ENCODE results near the gene LAMC1.

The LAMC1 gene
- 26.9 to 93.8 (median 39.5) reads per million in 17 experiments for total RNA-seq

DNA sequence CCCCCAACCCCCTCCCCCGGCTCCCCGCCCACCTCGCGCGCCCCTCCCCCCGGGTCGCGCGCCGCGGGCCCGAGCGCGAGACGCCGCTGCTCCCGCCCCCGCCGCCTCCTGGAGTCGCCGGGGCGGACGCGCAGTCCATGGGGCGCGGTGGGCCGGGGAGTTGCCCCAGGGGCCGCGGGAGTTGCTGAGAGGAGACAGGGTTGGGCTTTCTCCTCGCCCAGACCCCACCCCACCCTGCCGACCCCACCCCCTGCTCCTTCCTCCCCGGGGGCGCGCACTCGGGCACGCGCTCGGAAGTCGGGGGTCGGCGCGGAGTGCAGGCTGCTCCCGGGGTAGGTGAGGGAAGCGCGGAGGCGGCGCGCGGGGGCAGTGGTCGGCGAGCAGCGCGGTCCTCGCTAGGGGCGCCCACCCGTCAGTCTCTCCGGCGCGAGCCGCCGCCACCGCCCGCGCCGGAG lies at the start of gene LAMC1:
LAMC1 (plus strand) TSS at position 275 of the 455 bp plus-strand sequence. CDS start 297 bp downstream, outside the sequence.
- DNase-seq = peak; percentile 41 to 82 (median 52)

DNA sequence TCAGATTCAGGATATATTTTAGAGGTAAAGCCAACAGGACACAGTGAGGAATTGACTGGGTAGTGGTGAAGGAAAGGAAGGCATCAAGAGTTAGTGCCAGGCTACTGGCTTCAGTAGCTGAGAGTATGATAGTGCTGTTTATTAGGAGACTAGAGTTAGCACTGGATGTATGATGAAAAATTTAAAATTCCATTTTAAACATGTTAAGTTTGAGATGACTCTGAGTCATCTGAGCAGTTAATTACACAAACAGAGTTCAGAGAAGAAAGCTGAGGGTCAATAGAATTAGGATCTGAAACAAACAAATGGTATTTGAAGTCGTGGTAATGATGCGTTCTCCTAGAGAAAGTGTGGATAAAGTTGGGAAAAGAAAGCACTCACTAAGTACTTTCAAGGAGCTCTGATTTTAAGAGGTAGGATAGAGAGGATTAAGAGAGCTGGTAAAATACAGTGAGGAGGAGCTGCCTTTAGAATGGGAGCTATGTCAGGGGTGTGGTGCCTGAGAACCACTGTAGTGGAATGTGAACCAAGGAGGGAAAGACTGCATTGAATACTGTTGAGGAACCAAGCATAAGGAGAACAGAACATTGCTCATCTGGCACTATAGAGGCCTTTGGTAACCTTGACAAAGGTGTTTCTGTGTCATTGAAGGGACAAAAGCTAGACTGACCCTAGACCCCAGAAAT lies 48.6 kb upstream of the LAMC1 start:
- no peak for DNase-seq

DNA sequence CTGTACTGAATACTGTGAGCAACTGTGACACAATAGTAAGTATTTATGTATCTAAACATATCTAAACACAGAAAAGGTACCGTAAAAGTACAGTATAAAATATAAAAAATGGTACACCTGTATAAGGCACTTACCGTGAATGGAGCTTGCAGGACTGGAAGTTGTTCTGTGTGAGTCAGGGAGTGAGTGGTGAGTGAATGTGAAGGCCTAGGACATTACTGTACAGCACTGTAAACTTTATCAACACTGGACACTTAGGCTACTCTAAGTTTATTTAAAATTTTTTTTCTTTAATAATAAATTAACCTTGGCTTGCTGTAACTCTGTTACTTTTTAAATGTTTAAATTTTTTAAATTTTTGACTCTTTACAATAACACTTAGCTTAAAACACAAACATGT lies 45.7 kb upstream of the LAMC1 start:
- DNase-seq = no peak

DNA sequence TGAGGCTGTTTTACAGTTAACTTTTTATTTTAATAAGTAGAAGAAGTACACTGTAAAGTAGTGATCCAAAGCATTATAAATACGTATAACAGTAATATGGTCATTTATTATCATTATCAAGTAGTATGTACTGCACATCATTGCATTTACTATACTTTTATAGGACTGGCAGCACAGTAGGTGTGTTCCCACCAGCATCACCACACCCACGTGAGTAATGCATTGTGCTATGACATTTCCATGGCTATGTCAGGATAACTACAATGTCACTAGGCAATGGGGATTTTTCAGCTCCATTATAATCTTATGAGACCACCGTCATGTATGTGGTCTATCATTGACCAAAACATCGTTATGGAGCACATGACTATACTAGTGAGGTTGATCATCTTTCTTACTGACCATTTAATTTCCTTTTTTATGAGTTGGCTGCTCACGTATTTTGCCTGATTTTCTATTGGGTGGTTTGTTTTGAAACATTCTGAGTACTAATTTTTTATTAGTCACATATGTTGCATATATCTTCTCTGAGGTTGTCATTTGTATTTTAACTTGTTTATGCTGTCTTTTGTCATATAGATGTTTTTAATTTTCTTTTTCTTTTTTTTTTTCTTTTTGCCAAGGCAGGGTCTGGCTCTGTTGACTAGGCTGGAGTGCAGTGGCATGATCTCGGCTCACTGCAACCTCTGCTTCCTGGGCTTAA lies 44.9 kb upstream of the LAMC1 start:
- DNase-seq = no peak

DNA sequence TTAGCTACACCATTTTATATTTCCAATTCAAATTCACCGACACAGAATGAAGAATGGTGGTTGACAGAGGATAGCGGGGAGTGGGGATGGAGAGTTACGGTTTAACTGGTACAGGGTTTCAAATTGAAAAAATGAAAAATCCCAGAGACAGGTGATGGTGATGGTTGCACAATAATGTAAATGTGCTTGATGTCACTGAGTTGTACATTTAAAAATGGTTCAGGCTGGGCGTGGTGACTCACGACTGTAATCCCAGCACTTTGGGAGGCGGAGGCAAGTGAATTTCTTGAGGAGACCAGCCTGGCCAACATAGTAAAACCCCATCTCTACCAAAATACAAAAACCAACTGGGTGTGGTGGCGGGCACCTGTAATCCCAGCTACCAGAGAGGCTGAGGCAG lies 39.1 kb upstream of the LAMC1 start:
- DNase-seq = no peak

DNA sequence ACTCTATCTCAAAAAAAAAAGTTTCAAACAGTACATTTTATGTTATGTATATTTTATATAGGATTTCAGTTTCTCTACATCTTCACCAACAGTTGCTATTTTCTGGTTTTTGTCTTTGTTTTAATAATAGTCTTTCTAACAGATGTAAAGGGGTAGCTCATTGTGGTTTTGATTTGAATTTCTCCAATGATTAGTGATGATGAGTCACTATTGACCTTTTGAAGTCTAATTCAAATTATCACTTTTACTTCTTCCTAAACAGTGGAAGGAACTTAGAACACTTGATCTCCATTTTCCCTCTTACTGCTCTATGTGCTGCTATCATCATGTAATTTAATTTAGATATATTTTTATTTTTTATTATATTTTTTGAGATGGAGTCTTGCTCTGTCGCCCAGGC lies 38.6 kb upstream of the LAMC1 start:
- DNase-seq = no peak

DNA sequence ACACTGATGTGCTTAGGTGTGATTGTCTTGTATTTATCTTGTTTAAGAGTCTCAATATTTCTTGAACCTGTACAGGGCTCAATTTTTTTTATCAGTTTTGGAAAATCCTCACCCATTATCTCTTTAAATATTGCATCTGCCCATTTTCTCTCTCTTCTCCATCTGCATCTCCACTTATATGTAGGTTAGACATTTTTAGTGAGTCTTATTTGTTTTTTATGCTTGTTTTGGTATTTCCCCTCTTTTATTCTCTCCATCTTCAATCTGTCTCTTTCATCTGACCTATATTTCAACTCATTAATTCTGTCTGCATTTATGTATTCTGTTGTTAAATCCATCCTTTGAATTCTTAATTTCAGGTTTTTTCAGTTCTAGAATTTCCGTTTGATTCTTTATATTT lies 37.3 kb upstream of the LAMC1 start:
- DNase-seq = no peak

DNA sequence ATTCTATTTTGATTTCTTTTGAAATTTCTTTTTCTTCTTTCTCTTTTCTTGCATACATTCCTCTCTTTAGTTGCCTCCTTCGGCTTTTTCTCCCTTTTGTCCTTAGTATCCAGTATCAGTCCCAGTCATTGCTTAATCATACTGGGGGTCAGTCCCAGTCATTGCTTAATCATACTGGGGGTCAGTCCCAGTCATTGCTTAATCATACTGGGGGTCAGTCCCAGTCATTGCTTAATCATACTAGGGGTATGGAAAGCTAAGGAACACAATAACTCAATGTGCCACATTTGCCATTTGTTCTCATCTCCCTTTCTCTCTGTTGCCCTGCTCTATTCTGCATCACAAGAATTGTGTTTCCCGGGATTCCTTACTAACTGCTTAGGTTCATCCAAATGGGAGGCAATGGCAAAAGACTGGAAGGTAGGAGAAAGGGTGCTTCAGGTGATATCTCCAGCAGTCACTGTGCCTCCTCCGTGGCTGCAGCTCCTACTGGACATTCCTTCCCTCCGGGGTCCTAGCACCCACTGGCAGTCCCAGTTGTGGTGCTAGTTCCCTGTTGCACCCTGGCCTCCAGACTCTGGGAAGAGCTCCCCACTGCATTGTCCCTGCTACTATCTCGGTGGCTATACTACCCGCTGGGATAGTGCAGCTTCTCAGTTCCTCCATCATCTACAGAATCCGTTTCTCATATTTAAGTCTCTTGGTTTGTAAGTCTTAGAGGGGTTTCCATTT lies 32.6 kb upstream of the LAMC1 start:
- no peak for DNase-seq

DNA sequence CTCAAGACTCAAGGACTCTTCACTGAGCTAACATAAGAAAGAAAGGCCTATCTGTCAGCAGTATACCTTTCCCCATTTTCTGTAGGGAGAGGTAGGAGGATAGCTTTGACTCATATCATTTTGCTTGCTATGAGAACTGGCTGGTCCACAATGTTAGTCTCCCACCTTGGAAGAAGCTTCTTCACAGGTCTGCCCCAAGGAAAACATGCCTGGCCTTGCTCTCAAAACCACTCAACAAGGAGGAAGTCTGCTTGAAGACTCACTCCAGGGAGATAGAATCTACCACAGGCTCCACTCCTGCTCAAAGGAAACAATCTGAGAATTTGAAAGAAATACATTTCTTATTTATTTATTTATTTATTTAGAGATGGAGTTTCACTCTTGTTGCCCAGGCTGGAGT lies 29.5 kb upstream of the LAMC1 start:
- no peak for DNase-seq

DNA sequence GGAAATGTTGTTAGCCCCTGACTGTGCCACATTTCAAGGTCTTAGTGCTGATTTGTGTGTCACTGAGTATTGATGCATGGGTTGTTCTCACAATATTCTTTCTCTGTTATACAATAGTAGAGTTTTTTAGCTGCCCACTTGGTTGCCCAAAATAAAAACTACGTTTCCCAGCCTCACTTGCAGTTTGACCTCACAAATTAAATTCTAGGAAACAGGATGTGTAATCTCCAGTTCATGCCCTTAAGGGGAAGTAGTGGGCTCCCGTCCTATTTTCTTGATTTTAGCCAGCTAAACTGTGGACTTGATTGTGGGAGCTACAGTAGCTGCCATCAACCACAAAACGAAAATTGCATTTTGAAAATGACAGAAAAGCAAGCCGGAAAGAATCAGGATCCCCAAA lies 27.3 kb upstream of the LAMC1 start:
- DNase-seq = peak; percentile 29 to 53 (median 40)

DNA sequence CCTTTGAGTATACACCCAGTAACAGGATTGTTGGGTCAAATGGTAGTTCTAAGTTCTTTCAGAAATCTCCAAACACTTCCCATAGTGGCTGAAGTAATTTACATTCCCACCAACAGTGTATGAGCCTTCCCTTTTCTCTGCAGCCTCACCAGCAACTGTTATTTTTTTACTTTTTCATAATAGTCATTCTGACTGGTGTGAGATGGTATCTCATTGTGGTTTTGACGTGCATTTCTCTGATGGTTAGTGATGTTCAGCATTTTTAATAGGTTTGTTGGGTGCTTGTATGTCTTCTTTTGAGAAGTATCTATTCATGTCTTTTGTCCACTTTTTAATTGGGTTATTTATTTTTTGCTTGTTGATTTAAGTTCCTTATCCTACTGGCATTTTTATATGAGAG lies 26.4 kb upstream of the LAMC1 start:
- DNase-seq = no peak

DNA sequence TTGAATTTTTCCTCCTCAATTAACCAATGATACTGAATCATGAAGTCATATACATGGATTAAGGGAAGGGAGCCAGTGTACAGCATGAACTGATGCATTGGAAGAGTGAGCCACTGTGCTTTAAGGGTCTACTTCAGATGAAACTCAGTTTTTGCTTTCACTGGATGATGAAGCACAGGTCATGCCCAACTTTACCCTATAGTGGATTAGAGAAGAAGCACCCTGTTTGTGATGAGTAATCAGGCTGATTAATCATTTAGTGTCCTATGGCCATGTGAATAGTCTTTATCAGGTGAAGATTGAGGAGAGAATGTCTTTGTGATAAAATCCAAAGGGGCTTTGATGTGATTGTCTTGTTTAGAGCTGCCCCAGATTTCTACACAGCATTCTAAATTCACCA lies 24.7 kb upstream of the LAMC1 start:
- no peak for DNase-seq

DNA sequence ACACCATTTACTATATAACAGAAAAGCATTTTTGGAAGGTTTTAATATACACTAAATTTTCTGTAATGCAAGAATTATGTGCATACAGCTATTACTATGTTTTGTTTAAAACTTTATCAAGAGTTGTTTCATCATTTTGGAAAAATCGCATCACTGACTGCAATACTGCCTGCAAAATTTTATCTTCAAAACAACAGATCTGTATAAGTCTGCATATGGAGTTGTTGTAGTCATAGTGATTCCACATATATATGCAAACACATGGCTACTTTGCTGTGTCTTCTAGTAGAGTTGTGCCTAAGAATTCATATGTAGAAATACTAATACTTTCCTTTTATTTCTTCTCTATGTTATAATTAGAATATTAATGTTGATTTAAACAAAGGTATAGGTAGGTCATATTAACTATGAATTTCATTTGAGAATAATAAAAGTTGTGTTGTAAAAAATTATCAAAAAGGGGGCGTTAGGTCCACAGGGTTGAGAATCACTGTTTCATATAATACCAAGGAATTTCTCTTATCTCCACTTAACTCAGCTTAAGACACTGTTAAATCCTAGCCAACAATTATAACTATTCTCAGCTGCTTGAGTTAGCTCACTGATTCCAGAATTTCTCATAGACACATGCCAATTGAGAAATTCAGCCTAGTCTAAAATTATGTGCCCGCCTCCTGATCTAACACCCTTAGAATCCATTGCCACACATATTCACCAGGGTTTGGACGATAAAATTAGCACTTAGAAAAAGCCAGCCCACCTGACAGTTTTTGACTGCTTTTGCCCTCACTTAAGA lies 22.9 kb upstream of the LAMC1 start:
- no peak for DNase-seq

DNA sequence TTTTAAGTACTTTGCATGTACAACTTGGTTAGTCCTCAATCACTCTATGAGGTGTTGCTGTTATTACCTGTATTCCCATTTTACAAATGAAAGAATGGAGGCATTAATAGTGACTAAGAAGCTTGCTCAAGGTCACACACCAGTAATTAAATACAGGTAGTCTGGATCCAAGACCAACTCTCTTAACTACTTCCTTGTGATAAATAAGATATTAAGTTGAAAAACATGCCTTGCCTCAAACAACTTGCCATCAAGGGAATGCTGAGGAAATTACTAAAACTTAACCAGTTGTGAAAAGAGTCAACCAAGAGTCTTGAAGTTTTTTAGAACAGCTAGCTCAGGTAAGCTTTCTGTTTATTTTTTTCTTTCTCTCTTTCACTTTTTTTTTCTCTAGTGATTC lies 21.0 kb upstream of the LAMC1 start:
- DNase-seq = no peak

DNA sequence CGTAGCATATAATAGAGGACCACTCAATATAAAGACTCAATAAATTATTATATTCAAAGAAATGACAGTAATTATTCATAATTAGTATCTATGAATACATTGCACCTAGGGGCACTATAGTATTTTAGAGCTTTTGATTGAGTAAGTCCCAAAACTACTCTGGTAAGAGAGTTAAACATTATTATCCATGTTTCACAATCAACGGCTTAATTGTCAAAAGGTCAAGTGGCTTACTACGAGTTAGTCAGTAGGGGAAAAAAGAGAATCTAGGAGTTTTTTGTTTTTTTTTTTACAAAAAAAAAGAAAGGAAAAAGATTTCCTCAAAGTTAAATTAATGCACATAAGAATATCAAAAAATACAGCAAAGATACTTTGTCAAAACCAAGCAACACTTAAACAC lies 20.4 kb upstream of the LAMC1 start:
- DNase-seq = no peak

DNA sequence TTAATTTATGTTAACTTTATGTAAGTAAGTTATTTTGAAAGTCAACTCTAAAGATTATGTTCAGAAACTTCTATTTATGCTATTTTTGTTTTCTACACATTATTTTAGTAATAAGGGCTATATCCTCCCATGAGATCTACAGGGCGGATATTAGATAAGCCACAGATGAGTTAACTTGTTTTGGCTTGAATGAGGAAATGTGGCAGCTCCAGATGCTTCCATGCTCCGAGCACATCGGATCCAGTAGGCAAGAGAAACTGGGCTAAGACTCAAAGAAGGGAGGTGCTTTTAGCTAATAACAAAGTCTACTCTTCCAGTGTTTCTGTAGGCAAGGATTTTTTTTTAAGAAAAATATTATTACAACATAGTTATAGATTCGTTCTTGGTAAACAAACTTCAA lies 20.0 kb upstream of the LAMC1 start:
- DNase-seq = no peak

DNA sequence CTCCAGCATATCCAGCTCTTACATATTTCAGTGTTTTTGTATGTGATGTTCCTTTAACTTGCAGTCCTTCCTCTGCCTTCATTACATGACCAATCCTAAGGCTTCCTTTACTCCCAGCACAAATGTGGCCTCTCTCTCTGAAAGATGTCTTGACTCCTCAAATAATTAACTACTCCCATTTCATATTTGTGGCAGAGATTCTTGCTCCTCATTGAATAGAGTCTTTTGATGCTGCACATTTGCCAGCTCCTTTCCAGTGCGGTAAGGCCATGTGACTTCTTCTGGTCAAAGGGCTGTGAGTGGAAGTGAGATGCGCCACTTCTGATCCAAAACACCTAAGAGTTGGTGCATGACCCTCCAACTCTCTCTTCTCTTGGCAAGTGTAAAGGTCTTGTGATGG lies 19.1 kb upstream of the LAMC1 start:
- DNase-seq = no peak

DNA sequence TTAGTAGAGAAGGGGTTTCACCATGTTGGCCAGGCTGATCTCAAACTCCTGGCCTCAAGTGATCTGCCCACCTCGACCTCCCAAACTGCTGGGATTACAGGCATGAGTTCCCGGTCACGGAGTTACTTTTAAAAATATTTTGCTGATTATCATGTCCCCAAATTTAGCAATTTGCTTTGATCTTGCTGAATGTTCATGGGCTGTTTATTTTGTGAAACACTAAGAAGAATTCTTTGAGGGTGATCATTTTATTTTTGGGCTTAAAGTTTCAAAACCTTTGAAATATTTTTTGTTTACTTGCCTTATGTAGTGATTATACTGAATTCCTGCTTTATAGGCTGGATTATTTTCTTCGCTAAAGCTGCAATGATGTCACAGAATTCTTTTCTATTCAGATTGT lies 11.4 kb upstream of the LAMC1 start:
- DNase-seq = no peak

DNA sequence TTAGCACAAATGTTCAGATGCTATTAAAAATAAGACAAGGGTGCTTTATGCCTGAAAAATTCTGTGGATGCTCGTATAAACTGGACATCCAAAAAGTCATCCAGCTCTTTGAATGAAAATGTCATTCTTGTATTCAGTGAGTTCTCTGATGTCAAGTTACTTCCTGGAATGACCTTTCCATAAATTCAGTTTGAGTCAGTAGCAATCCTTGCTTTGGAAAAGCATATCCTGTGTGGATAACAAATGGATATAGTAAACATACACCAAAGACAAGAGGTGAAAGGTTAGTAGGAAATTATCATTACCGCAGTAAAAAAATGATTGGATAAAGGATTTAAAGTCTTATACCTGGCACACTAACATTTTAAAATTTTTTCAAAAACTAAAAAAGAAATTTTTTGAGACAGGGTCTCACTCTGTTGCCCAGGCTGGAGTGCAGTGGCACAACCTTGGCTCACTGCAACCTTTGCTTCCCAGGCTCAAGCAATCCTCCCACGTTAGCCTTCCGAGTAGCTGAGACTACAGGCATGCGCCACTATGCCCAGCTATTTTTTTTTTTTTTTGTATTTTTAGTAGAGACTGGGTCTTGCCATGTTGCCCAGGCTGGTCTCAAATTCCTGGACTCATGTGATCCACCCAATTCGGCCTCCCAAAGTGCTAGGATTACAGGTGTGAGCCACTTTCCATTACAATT lies 10.8 kb upstream of the LAMC1 start:
- DNase-seq = no peak

DNA sequence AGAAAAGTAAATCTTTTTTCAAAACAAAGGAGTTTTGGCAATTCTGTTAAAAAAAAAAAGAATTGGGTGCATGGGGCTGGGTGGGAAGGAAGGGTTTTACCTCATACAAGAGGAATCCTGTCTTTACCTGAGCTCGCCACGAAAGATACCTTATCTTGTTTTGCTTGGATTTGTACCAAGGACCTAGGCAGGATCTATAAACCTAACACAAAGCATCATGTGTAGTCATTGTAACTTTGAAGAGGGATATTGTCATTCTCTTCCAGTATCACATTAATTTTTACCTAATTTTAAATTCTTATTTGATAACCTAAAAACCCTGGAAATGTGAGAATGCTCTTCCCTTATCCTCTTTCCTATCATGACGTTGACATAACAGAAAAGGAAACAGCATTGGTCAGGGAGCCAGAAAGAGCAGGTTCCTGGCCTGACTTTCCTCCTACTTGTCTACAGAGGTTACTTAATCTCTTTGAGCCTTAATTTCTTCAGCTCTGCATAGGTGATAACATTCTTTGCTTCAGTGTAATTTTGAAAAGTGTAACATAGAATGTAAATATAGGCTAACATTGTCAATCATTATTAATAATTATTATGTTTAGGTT lies 4.0 kb upstream of the LAMC1 start:
- DNase-seq = no peak

DNA sequence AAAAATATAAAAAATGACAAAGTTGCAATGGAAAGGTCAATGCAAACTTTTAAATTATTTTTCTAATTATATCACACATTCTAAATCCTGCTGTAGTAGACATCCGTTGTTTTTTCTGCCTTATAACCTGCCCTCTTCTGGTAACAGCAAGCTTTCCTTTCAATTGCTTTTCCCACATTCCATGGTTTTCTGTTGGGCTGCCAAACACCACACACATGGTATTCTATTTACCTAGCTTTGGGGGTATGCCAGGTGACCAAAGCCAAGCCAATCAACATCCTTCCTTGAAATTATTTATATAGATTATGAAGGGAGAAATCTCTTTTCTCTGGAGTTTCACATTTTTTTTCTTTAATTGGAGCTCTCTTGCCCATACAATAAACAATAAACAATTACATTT lies 3.4 kb upstream of the LAMC1 start:
- no peak for DNase-seq
